GM13976 (cell line): ENCODE data around the gene FAM177A1.

Source experiments
- DNase-seq: peaks from one replicate; pipeline ENCODE4 v3.0.0; 2012; ENCODE audit warnings: low spot score
- in situ Hi-C: fragments of 300-500 bp; cut with MboI; formaldehyde crosslinking; loops from one replicate; pipeline ENCODE4 v1.12.0; 2022; ENCODE audit warnings: low sequenced_read_pairs, mixed read lengths, inconsistent platforms; ENCODE audit not compliant: unreplicated experiment
- TF ChIP-seq, protein P1 (sequence below): IDR thresholded peaks from 2 replicates; pipeline ENCODE4 v1.5.1; 2012; ENCODE audit warnings: borderline replicate concordance, mild to moderate bottlenecking; ENCODE audit not compliant: insufficient read depth; ENCODE audit errors: extremely low read depth, missing control alignments, control extremely low read depth

FAM177A1 gene

GRCh38 chr14:35113308-35113950 lies 67.4 kb downstream of the FAM177A1 start:
- TF ChIP-seq, protein P1, sequence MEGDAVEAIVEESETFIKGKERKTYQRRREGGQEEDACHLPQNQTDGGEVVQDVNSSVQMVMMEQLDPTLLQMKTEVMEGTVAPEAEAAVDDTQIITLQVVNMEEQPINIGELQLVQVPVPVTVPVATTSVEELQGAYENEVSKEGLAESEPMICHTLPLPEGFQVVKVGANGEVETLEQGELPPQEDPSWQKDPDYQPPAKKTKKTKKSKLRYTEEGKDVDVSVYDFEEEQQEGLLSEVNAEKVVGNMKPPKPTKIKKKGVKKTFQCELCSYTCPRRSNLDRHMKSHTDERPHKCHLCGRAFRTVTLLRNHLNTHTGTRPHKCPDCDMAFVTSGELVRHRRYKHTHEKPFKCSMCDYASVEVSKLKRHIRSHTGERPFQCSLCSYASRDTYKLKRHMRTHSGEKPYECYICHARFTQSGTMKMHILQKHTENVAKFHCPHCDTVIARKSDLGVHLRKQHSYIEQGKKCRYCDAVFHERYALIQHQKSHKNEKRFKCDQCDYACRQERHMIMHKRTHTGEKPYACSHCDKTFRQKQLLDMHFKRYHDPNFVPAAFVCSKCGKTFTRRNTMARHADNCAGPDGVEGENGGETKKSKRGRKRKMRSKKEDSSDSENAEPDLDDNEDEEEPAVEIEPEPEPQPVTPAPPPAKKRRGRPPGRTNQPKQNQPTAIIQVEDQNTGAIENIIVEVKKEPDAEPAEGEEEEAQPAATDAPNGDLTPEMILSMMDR, result no peak
- in situ Hi-C loops, result no loop called here
- DNase-seq, result no peak

DNA sequence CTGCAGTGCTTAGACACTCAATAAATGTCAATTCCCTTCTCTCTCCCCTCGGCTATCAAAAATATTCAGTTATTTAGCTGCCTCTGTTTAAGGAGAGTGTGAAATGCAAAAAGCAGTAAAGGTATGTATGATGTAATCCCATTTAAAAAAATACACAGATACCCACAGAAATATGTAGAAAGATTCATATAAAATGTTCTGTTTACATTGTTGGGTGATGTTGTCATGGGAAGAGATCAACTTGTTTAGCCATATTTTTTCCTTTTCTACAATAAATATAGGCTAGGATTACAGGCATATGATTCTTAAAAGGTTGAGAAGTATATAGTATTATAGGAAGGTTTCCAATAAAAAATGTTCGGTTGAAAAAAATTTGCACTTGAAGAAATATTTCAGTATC lies 68.0 kb downstream of the FAM177A1 start:
- TF ChIP-seq, protein P1, result no peak

DNA sequence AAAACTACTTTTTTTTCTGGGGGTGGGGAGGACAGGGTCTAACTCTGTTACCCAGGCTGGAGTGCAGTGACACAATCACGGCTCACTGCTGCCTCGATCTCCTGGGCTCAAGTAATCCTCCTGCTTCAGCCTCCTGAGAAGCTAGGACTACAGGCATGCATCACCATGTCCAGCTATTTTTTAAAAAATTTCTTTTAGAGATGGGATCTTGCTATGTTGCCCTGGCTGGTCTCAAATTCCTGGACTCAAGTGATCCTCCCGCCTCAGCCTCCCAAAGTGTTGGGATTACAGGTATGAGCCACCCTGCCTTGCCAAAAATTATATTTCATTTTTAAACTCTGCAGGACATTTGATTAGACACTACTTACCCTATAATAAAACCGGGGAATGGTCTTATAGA lies 70.2 kb downstream of the FAM177A1 start:
- DNase-seq, result no peak
- in situ Hi-C loops, result no loop called here
- TF ChIP-seq, protein P1, result no peak

More for the DNA sequence above, 68.0 kb downstream of the FAM177A1 start:
- no peak for DNase-seq
- in situ Hi-C loops, result no loop called here

- in situ Hi-C loops, result no loop called here
- DNase-seq, result no peak
- TF ChIP-seq, protein P1, result no peak
Observed at GRCh38 chr14:35117112-35117511, 71.0 kb downstream of the FAM177A1 start.

DNA sequence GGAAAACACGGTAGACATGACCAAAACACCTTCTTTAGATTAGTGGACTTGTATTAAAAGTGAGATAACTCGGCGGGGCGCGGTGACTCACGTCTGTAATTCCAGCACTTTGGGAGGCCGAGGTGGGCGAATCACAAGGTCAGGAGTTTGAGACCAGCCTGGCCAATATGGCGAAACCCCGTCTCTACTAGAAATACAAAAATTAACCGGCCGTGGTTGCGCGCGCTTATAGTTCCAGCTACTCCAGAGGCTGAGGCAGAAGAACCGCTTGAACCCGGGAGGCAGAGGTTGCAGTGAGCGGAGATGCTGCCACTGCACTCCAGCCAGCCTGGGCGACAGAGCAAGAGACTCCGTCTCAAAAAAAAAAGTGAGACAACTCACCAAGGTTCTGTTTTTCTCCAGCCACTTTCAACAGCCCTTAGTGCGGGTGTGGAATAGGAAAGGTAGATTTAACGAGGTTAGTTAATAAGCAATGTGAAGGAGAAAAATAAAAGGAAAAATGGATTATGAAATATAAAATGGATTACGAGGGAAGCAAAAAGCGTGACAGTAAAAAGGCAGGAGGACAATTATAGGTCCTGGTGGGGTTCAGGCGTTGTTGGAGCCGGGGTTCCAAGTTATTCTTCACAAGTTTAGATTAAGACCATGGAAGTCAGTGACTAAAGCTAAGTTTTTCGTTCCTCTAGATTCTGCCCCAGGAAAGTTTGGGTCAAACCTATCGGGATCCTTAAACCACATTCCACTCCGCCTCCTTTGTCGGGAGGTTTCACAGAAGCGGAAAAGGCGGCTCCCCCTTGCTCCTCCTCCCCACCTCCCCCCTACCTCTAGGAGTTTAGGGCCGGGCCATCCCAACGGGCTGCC lies 75.2 kb downstream of the FAM177A1 start:
- in situ Hi-C loops, result no loop called here
- DNase-seq, result peak; percentile 16
- TF ChIP-seq, protein P1, result no peak

GRCh38 chr14:35121887-35122695 lies 76.0 kb downstream of the FAM177A1 start, which contains the start of the genes PPP2R3C and PRORP:
Gene PPP2R3C, minus strand, starts transcription at chr14:35121990. Its CDS starts 31 bp downstream, at chr14:35121959.
Gene PRORP, plus strand, starts transcription at chr14:35122552. Its CDS starts 694 bp downstream, at chr14:35123246.
- in situ Hi-C loops, result no loop called here
- TF ChIP-seq, protein P1, result no peak
- peak; percentile 93 for DNase-seq
